Dendritic cell treated with granulocyte-macrophage colony-stimulating factor and Interleukin-4, amounts not matched to agents 40 ng/mL and 50 ng/mL, for 4 days (primary cell): ENCODE data around the gene GMEB1.
A peak's percentile ranks its signal among the peaks of the same experiment; 100 is the strongest.
"Not testable (repeated sequence)": the region's sequence is repeated elsewhere in the genome, so short reads cannot be mapped to it uniquely, and the experiment has no call there.

ENCODE experiments used
- H3K27ac Mint-ChIP-seq: one replicate; pipeline ENCODE4 v1.8.0; 2022; ENCODE audit warnings: mild to moderate bottlenecking, mixed read lengths
- H3K27me3 Mint-ChIP-seq: one replicate; pipeline ENCODE4 v1.8.0; 2022; ENCODE audit warnings: mild to moderate bottlenecking, mixed read lengths
- H3K36me3 Mint-ChIP-seq: one replicate; pipeline ENCODE4 v1.8.0; 2022; ENCODE audit warnings: low read depth, mixed read lengths
- H3K4me1 Mint-ChIP-seq: one replicate; pipeline ENCODE4 v1.8.0; 2022; ENCODE audit warnings: low read depth, mixed read lengths
- H3K4me3 Mint-ChIP-seq: one replicate; pipeline ENCODE4 v1.8.0; 2022; ENCODE audit warnings: mild to moderate bottlenecking, moderate library complexity, mixed read lengths
- H3K9me3 Mint-ChIP-seq: one replicate; pipeline ENCODE4 v1.8.0; 2022; ENCODE audit warnings: mixed read lengths
- intact Hi-C: fragments of 100-400 bp; cut with micrococcal nuclease; formaldehyde crosslinking; loops from one replicate; pipeline ENCODE4 v1.15.0; 2022

Gene GMEB1

DNA sequence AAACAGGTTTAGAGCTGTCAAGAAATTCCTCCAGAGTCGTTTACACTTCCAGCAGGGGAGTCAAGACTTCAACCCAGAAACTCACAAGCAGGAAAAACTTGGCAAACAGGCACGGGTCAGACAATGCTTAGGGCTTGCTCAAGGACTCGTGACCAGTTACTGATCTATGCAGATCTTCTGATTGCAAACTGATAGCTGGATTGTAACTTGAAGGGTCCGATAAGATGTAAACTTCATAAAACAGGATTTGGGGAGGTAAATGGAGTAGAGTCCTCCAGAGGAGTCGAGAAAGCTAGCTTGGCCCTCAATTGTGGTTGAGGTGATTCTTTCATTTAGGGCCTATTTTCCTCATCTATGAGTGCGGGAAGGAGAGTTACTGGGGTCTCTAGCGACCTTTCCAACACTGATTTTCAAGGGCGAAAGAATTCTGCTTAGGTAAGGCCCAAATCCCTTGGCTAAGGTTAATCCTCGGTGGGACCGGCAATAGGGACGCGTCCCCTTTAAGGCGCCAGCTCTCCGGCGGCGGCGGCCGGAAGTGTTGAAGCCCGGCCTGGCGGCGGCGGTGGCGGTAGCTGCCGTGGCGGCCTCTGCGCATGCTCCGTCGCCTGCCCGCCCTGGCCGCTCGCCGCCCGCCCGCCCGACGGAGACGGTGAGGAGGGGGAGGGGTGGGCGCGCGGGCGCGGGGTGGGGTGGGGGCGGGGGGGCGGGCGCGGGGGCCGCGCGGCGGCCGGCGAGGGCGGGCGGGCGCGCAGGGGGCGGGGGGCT is at the start of gene GMEB1:
Gene GMEB1, plus strand, starts transcription at position 594 of the 765 bp plus-strand sequence. CDS start 14,829 bp downstream, outside the sequence.
- peak within 1 kb of the TSS; percentile 93 for H3K27ac Mint-ChIP-seq
- H3K4me3 Mint-ChIP-seq, result peak within 1 kb of the TSS; percentile 88
- intact Hi-C loops, result loop anchor here (2.0 kb wide), 2 partner anchors 20 to 68 kb away; partner anchors contain the start of genes RNU11 and YTHDF2
- H3K27me3 Mint-ChIP-seq, result no peaks in the 10 kb centered on the region
- peaks cover 32% of the 10 kb centered on the region for H3K4me1 Mint-ChIP-seq
- peaks cover 18% of the 10 kb centered on the region for H3K36me3 Mint-ChIP-seq
- no peaks in the 10 kb centered on the region for H3K9me3 Mint-ChIP-seq

GRCh38 chr1:28631713-28632112 is 36.9 kb upstream of the GMEB1 start:
- intact Hi-C loops, result no loop called here
- Mint-ChIP-seq H3K27me3 (no peaks in the 10 kb centered on the region), H3K4me3 (no peak overlapping the region), H3K27ac (peak overlapping the region; percentile 22), H3K36me3 (peaks cover 24% of the 10 kb centered on the region), H3K4me1 (peaks cover 9% of the 10 kb centered on the region), H3K9me3 (no peaks in the 10 kb centered on the region)

DNA sequence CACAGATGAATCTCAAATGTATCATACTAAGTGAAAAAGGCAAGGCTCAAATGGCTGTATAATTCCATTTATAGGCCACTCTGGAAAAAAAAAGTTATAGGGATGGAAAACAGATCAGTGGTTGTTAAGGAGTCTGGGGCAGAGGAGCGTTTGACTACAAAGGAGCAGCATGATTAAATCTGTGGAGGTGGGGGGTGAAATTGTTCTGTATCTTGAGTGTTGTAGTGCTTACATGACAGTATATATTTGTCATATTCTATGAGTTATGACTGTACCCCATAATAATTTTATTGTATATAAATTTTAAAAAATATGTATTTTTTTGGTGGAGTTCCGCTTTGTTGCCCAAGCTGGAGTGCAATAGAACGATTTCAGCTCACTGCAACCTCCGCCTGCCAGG is 36.0 kb upstream of the GMEB1 start:
- Mint-ChIP-seq H3K9me3 (no peaks in the 10 kb centered on the region), H3K4me1 (peaks cover 9% of the 10 kb centered on the region), H3K27ac (peak overlapping the region; percentile 22), H3K4me3 (no peak overlapping the region), H3K36me3 (peaks cover 29% of the 10 kb centered on the region), H3K27me3 (no peaks in the 10 kb centered on the region)
- intact Hi-C loops, result no loop called here

GRCh38 chr1:28640766-28641165 is 27.8 kb upstream of the GMEB1 start:
- intact Hi-C loops, result no loop called here
- Mint-ChIP-seq H3K27ac (no peak overlapping the region), H3K36me3 (peaks cover 28% of the 10 kb centered on the region), H3K9me3 (no peaks in the 10 kb centered on the region), H3K4me3 (no peak overlapping the region), H3K27me3 (no peaks in the 10 kb centered on the region), H3K4me1 (peaks cover 34% of the 10 kb centered on the region)

- H3K4me1 Mint-ChIP-seq, result peaks cover 40% of the 10 kb centered on the region
- H3K9me3 Mint-ChIP-seq, result no peaks in the 10 kb centered on the region
- H3K36me3 Mint-ChIP-seq, result peaks cover 17% of the 10 kb centered on the region
- intact Hi-C loops, result no loop called here
- peak overlapping the region; percentile 100 for H3K4me3 Mint-ChIP-seq
- no peaks in the 10 kb centered on the region for H3K27me3 Mint-ChIP-seq
- H3K27ac Mint-ChIP-seq, result peak overlapping the region; percentile 96
These were observed 26.3 kb upstream of the GMEB1 start for GRCh38 chr1:28642056-28642846.

GRCh38 chr1:28642847-28643635 is 25.5 kb upstream of the GMEB1 start, which contains the start of gene TAF12:
TAF12 (minus strand) TSS chr1:28643067; CDS start chr1:28622081, 20,986 bp downstream.
- H3K27ac Mint-ChIP-seq, result peak within 1 kb of the TSS; percentile 96
- H3K36me3 Mint-ChIP-seq, result peaks cover 17% of the 10 kb centered on the region
- H3K9me3 Mint-ChIP-seq, result no peaks in the 10 kb centered on the region
- intact Hi-C loops, result no loop called here
- peaks cover 48% of the 10 kb centered on the region for H3K4me1 Mint-ChIP-seq
- H3K4me3 Mint-ChIP-seq, result peak within 1 kb of the TSS; percentile 100
- no peaks in the 10 kb centered on the region for H3K27me3 Mint-ChIP-seq

DNA sequence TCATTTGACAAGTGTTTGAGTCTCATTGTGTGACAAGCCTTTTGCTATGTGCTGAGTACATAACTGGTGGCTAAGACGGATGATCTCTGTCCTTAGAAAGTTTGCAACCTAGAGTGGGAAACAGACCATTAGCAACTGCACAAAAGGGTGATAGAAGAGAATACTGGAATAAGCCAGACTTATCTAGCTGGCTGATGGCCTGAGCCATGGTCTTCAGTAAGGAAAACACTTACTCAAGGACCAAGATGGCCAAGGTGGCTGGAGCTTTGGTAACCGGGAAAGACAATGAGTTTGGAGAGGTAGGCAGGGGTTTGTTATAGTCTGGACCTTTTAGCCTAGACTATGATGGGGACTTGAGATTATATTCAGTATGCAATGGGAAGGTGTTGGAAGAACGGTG is 24.1 kb upstream of the GMEB1 start:
- H3K4me1 Mint-ChIP-seq, result peaks cover 49% of the 10 kb centered on the region
- intact Hi-C loops, result no loop called here
- H3K4me3 Mint-ChIP-seq, result no peak overlapping the region

GRCh38 chr1:28645406-28645805 is 23.2 kb upstream of the GMEB1 start:
- H3K27ac Mint-ChIP-seq, intact Hi-C loops, H3K9me3 Mint-ChIP-seq, H3K27me3 Mint-ChIP-seq, H3K4me3 Mint-ChIP-seq: not testable (repeated sequence)
- peaks cover 49% of the 10 kb centered on the region for H3K4me1 Mint-ChIP-seq
- peaks cover 17% of the 10 kb centered on the region for H3K36me3 Mint-ChIP-seq

More for the DNA sequence above, 24.1 kb upstream of the GMEB1 start:
- Mint-ChIP-seq H3K36me3 (peaks cover 17% of the 10 kb centered on the region), H3K27ac (peak overlapping the region; percentile 96), H3K9me3 (no peaks in the 10 kb centered on the region), H3K27me3 (no peaks in the 10 kb centered on the region)

- H3K27ac Mint-ChIP-seq, result no peak overlapping the region
- intact Hi-C loops, result no loop called here
- H3K9me3 Mint-ChIP-seq, result no peaks in the 10 kb centered on the region
- peaks cover 45% of the 10 kb centered on the region for H3K4me1 Mint-ChIP-seq
- H3K36me3 Mint-ChIP-seq, result peaks cover 17% of the 10 kb centered on the region
- no peak overlapping the region for H3K4me3 Mint-ChIP-seq
- no peaks in the 10 kb centered on the region for H3K27me3 Mint-ChIP-seq
These were observed 22.5 kb upstream of the GMEB1 start for GRCh38 chr1:28646040-28646439.

- peaks cover 43% of the 10 kb centered on the region for H3K4me1 Mint-ChIP-seq
- peaks cover 6% of the 10 kb centered on the region for H3K36me3 Mint-ChIP-seq
- H3K27ac Mint-ChIP-seq, result peak overlapping the region; percentile 97
- H3K27me3 Mint-ChIP-seq, result no peaks in the 10 kb centered on the region
- H3K9me3 Mint-ChIP-seq, result no peaks in the 10 kb centered on the region
- intact Hi-C loops, result loop anchor here (2.0 kb wide), 3 partner anchors 21 to 229 kb away; partner anchors contain the start of genes GMEB1 and YTHDF2
- peak overlapping the region; percentile 78 for H3K4me3 Mint-ChIP-seq
These were observed 20.5 kb upstream of the GMEB1 start for GRCh38 chr1:28648008-28648473.

- Mint-ChIP-seq H3K9me3 (no peaks in the 10 kb centered on the region), H3K4me1 (peaks cover 38% of the 10 kb centered on the region), H3K4me3 (peak within 1 kb of the TSS; percentile 78), H3K27me3 (no peaks in the 10 kb centered on the region), H3K36me3 (no peaks in the 10 kb centered on the region), H3K27ac (peak within 1 kb of the TSS; percentile 97)
- intact Hi-C loops, result loop anchor here (2.0 kb wide), 3 partner anchors 20 to 228 kb away; partner anchors contain the start of genes GMEB1 and YTHDF2
These were observed 19.9 kb upstream of the GMEB1 start, which contains the start of gene RNU11 for GRCh38 chr1:28648474-28649198. RNU11 (plus strand) TSS chr1:28648600.

DNA sequence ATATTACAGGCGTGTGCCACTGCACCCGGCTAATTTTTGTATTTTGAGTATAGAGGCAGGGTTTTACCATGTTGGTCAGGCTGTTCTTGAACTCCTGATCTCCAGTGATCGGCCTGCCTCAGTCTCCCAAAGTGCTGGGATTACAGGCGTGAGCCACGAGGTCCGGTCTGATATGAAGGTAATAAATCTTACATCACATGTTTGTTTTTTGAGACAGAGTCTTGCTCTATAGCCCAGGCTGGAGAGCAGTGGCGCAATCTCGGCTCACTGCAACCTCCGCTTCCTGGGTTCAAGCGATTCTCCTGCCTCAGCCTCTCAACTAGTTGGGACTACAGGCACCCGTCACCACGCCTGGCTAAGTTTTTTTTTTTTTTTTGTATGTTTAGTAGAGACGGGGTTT is 15.5 kb upstream of the GMEB1 start:
- intact Hi-C loops, H3K36me3 Mint-ChIP-seq, H3K27me3 Mint-ChIP-seq: not testable (repeated sequence)

DNA sequence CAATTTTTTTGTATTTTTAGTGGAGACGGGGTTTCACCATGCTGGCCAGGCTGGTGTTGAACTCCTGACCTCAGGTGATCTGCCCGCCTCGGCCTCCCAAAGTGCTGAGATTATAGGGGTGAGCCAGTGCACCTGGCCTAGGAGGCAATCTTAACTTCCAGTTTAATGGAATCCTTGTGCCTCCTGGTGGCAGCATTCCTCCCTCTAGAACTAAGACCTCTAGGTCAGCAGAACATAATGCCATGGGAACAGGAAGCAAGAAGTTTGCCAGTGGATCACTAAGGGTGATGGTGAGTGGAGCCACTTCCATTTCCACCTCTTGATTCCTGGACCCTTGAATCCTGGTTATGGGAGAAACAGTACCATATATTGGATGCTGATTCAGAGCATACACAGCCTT is 14.7 kb upstream of the GMEB1 start:
- H3K4me3 Mint-ChIP-seq, H3K27ac Mint-ChIP-seq, H3K9me3 Mint-ChIP-seq, intact Hi-C loops, H3K27me3 Mint-ChIP-seq, H3K36me3 Mint-ChIP-seq: not testable (repeated sequence)
- H3K4me1 Mint-ChIP-seq, result peaks cover 10% of the 10 kb centered on the region

More for the DNA sequence above, 15.5 kb upstream of the GMEB1 start:
- H3K4me3 Mint-ChIP-seq, H3K27ac Mint-ChIP-seq, H3K9me3 Mint-ChIP-seq: not testable (repeated sequence)
- peaks cover 11% of the 10 kb centered on the region for H3K4me1 Mint-ChIP-seq
